ENCODE data around the gene HSPA6.
"Not testable (repeated sequence)": the region's sequence is repeated elsewhere in the genome, so short reads cannot be mapped to it uniquely, and the experiment has no call there.

GRCh38 chr1:161560960-161561715, 36.8 kb downstream of the HSPA6 start:
- TF ChIP-seq POLR2AphosphoS5 (IDR thresholded peaks at IDR 0.05; ENCODE audit: borderline replicate concordance, low read depth, low read length); EZH2 (IDR thresholded peaks at IDR 0.05); FOXP2 (optimal IDR thresholded peaks at IDR 0.05; ENCODE audit: control extremely low read depth, extremely low read length, insufficient read depth): not testable (repeated sequence)
